AG08396 (cell line): ENCODE measurements around the gene RPS6KA5.
A peak's percentile ranks its signal among the peaks of the same experiment; 100 is the strongest.
"Not testable (repeated sequence)": the region's sequence is repeated elsewhere in the genome, so short reads cannot be mapped to it uniquely, and the experiment has no call there.

Experiments used
- DNase-seq: peaks from one replicate; pipeline ENCODE4 v3.0.0; 2012; ENCODE audit warnings: low spot score, mixed read lengths

Gene RPS6KA5

DNA sequence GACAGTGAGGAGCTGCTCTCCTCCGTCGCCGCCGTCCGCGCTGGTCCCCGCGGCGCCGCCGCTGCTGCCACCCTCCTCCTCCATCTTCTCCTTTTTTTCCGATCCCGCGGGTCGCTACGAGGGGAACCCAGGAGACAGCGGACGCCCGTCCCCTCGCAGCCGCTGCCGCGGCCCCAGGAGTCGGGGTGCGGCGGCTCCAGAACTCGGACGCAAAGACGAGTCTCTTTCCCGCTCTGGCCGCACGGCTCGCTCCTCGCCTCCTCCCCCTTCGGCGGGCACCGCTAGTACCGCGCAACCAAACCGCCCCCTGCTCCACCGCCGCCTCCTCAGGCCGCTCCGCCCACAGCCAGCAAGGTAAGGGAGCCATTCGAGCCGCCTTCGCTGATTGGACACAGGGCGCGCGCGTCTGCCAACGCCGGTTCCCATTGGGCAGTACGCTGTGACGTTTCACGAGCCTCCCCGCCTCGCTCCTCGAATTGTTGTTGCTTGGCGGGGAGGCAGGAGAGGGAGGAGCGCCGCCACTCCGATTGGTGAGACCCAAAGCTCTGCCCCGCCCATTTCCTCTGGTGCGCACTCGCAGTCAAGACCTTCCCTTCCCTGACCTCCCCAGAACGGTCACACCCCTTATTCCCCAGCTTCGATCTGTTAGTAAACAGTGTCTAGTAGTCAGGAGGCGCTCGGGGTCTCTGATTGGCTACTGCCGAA lies at the start of gene RPS6KA5:
Gene RPS6KA5, minus strand, starts transcription at position 291 of the 705 bp plus-strand sequence. Its CDS starts 207 bp downstream, at position 84.
- DNase-seq: peak; percentile 97

DNA sequence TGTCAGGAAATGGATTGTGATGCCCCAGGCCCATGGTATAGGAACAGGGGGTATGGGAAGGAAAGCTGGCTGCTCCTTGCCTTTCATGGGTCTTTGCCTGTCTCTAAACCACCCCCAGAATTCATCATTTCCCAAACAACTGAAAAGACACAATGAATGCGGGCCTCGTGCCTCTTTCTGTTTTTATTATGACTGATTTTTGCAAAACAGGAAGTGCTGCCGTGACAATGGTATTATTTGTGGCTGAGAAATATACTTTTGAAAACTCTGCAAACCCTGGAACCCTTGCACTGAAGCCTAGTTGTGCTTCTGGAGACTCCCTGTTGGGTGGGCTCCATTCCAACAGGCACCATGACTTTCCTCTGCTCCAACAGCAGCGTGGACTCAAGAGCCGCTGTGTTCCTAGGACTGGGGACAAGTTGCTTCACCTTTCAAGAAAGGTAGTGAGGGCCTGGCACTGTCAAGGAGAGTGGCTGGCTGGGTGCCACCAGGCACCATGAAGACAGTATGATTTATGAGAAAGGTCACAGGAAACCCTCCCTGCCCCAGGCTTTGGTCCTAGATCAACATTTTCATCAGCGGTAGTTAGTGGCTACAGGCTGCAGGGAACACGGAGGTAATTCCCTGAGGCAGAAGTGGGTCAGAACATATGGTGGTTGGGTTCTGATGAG lies 48.6 kb upstream of the RPS6KA5 start:
- DNase-seq: no peak

DNA sequence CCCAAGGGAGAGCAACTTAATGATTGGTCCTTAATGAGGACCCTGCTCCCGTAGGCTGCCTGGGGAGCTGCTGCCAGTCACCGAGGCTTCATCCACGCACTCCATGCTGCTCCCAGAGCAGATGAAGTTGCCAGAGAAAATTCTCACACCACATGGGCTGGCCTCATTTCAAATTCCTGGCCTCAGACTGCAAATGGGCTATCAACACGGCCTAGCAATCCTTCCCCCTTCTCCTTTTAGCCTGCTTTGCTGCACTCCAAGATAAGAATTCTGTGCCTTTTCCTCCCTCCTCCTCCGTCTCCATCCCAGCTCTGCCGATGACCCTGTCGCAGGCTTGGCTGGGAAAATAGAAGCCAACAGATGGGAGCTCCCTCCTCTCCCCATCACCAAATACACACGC lies 42.7 kb upstream of the RPS6KA5 start:
- no peak for DNase-seq

DNA sequence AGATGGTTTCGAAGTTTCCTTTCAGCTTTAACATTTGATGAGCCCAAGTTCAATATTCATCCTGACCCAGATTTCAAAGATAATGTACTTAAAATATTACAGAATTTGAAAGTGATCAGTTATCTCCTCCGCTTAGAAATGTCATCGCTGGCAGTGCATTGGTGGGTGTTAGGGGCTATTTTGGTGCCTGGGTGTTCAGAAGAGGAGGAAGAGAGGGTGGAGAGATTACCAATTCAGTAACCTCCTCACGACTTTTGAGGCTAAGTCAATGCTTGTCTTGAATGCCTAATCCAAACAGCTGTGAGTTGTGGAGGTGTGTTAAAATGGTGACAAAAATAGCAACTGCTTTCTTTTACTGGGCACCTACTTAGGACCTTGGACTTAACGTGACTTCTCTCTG lies 39.7 kb upstream of the RPS6KA5 start:
- no peak for DNase-seq

DNA sequence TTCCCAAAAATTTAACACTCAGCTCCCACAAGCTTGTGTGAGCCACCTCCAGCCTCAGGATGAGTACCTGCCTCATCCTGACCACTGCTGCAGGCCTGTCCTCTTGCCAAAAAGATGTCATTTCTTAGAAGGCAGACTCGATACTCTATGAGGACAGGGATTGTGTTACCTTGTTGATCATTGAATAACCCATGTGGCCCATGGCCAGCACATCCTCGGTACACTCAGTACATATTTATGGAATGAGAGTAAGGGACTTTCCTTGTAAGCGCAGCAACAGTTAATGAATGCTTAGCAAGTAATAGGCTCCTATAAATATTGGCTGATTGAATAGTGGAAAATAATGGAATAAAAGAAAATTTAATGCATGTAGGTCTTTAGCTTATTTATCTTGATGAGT lies 38.1 kb upstream of the RPS6KA5 start:
- no peak for DNase-seq

DNA sequence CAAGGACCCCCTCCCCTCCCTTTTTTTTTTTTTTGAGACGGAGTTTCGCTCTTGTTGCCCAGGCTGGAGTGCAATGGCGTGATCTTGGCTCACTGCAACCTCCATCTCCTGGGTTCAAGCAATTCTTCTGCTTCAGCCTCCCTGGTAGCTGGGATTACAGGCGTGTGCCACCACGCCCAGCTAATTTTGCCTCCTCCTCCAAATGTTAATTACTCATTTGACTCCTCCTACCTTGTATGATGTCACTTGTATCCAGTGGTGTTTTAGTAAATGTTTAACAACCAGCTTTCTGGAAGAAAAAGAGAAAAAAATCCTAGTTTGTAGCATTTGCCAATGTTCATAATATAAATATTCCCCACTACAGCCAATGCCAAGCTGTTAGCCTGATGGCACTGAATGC lies 37.2 kb upstream of the RPS6KA5 start:
- DNase-seq: not testable (repeated sequence)

DNA sequence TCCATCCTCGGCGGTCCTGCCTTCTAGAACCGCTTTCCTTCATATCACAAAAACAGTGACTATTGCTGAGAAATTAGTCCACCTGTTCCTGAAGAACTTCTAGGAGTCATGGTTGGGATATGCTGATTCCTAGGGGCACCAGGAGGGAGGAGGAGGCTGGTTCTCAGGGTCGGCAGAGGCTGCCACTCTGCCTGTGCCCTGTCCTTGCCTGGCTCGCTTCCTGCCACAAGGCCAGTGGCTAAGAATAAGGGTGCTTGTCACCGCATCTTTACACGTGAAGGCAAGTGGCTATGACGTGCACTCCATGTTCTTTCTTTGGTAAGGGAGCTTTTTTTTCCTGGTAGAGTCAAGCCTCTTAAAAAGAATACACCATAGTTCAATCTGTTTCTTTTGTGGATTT lies 34.7 kb upstream of the RPS6KA5 start:
- no peak for DNase-seq

DNA sequence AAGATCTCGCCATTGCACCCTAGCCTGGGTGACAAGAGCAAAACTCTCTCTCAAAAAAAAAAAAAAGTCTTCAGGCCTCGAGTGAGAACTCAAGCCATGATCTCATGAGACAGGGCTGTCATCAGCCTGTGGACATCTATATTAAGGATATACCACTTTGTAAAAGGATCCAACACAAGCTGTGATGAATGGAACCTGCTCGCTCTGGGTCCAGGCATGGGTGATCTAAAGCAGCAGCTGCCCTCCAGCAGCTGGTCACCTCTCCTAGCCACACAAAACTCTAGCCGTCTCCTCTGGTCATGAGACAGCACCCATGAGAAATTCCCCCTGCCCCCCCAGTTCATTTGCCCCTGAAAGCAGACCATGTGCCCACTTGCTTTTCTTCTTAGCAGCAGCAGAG lies 34.3 kb upstream of the RPS6KA5 start:
- no peak for DNase-seq

DNA sequence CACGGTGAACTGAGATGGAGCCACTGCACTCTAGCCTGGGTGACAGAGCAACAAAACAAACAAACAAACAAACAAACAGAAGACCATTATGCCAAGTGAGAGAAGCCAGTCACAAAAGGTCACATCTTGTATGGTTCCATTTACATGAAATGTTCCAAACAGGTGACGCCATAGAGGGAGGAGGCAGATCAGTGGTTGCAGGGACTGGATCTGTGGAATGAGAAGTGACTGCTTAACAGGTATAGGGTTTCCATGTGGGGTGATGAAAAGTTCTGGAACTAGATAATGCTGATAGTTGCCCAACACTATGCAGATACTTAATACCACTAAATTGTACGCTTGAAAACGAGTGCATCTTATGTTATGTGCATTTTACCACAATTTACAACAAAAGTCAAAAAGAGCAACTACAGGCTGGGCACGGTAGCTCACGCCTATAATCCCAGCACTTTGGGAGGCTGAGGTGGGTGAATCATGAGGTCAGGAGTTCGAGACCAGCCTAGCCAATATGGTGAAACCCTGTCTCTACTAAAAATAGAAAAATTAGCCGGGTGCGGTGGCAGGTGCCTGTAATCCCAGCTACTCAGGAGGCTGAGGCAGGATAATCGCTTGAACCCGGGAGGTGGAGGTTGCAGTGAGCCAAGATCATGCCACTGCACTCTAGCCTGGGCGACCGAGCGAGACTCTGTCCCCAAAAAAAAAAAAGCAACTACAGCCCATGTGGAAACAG lies 33.5 kb upstream of the RPS6KA5 start:
- DNase-seq: not testable (repeated sequence)

DNA sequence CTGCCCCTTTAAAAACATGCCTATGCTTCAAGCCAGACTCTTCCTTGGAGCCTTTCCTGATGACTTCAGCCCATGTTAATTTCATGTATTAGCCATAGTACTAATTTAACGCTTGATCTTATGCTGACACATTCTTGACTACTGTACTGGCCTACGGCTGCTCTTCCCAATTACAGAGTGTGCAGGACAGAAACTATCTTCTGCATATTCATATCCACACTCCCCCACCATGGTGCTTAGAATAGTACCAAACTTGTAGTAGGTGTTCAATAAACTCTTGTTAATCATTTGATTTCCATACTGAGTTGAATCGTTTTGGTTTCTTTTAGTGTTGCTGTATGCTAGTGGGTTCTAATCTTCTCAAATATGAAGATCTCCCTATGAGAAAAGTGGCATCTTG lies 31.6 kb upstream of the RPS6KA5 start:
- DNase-seq: no peak

DNA sequence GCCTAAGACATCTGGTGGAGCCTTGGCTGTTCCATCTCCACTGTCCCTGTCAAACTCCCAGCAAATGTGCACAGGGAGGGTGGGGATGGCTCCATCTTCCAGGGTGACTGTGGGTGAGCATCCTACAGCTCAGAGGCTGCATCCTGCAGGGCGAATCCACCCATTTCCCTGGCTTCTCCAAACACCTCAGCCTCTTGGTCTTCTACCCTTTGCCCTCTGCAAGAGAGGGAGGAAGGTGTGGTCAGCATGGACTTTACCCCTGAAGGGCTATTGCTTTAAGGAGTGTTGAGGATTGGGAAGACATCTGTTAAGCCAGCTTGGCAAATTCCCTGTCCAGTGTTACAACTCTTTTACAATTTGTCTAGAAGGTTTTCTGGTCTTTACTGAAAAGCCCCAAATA lies 30.3 kb upstream of the RPS6KA5 start:
- no peak for DNase-seq

DNA sequence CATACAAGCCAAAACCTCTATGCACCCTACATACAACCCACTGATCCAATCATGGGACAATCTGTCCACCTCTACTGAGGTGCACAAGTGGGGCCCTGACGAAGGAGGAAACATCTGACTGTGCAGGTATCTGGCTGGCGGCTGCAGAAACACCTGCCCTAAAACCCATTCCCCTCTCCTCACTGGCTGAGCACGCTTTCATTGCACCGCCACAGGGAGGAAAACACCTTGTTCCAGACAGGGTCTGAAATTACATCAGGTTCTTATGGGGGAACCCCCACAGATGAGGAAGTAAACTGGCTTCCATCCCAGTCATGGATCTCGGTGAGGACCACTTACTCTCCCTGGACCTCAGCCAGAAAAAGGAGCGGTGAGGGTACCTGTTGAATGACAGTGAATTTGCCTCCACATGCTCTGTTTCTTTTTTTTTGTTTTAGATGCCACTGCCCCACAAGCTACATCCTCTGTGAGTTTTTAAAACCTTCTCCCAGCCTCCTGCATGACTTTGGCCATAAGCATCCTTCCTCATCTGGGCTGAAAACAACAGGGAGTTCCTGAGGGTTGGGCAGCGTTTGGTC lies 29.6 kb upstream of the RPS6KA5 start:
- DNase-seq: no peak

DNA sequence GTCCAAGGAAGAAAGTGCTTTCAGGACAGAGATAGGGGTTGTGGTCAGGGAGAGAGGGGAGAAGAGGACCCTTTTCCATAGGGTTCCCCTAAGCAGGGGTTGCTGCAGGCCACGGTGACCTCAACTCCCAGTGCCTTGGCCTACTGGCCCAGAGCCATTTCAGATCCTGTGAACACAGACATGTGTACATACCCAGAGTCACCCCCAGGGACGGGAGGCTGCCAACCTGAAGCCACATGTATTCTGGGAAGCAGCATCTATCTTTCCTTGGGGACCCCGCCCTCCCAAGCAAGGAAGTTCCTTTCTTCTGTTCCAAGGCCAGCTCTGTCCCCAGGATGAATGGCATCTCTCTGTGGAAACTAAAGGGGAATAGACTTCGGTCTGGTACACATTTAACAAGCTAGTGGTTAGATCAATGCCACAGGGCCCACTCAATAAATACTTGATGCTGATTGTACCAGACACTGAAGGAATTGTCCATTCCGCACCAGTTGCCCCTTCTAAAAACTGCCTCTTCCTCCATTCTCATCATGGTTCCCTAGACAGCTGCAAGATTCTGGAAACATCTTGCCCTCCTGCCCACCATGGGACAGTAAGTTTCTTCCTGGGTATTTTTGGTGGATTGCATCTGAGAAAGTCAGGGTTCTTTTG lies 28.3 kb upstream of the RPS6KA5 start:
- DNase-seq: no peak

DNA sequence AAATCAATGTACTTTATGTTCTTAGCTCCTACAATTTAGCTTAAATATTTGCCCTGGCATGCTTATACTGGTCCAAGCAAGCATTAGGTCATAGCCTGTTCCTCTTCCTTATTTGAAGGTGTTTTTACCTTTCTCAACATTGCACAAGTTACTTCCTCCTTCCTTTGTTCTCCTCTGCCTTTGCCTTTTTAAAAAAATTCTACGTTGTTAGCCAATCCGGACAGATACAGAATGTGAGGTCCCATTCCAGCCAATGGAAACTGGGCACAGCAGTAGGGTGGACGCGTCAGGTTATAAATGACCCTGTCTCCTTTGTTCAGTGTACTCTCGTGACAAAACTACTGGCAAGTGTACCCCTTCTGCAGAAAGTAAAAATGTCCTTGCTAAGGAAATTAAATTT lies 27.0 kb upstream of the RPS6KA5 start:
- not testable (repeated sequence) for DNase-seq

DNA sequence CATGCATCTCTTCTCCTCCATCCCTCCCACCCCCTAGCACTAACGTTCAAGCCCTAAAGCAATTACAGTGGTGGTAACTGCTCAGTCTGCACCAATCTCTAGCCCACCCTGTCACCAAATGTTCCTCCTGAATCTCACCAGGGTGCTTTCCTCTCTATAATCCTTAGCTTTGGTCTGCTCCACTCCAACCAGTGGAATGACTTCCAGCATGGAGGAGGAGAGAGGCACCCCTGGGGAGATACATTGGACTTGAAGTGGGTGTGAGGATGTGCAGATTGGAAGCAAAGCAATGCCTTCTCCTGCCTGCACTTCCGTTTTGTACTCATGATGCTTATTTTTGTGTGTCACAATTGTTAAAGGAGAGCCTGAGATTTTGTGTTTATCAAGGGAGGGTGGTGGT lies 24.1 kb upstream of the RPS6KA5 start:
- no peak for DNase-seq

DNA sequence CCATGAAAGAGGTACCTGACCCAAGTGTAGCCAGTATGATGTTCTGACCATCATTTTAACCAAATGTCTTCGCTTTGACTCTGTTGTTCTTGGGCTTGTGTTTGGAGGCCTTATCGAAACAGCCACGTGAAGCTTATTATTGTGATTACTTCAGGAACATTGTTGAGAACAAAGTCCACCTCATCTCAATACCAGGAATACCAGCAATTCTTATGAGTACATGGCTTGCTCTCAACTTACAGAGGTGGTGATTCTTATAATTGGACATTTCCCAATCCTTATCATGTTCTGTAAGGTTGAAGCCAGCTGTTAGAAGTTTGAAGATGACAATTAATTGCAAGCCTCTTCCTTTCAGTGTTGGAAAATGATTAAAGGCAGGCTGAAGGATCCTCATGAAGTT lies 21.8 kb upstream of the RPS6KA5 start:
- DNase-seq: no peak

DNA sequence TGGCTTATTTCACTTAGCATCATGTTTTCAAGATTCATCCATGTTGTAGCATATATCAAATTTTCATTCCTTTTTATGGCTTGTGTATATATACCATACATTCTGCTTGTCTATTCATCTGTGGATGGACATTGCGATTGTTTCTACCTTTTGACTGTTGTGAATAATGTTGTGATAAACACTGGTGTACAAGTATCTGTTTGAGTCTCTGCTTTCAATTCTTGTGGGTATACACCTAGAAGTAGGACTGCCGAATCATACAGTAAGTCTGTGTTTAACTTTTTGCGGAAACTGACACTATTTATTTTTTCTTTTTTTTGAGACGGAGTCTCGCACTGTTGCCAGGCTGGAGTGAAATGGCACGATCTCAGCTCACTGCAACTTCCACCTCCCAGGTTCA lies 19.6 kb upstream of the RPS6KA5 start:
- DNase-seq: no peak

DNA sequence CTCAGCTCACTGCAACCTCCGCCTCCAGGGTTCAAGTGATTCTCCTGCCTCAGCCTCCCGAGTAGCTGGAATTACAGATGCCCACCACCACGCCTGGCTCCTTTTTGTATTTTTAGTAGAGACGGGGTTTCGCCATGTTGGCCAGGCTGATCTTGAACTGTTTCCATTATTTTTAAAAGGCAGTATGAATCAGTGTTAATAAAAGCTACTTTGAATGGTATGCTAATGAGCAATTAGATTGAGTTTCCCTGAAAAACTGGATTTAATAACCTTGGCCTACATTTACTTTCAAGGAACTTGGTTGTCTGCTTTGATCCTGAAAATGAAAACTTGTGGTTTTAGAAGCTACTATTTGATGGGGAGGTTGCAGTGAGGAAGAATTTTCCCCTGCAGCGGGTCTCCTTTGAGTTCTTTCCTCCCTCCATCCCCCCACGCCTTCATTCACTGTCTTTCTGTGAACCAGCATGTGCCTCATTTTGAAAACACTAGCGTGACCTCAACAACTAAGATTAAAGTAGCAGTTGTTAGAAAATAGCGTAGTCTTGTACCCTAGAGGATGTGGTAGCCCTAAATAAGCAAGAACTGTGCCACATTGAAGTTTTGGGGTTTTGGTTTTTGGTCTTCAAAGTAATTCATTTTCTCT lies 17.8 kb upstream of the RPS6KA5 start:
- DNase-seq: no peak

DNA sequence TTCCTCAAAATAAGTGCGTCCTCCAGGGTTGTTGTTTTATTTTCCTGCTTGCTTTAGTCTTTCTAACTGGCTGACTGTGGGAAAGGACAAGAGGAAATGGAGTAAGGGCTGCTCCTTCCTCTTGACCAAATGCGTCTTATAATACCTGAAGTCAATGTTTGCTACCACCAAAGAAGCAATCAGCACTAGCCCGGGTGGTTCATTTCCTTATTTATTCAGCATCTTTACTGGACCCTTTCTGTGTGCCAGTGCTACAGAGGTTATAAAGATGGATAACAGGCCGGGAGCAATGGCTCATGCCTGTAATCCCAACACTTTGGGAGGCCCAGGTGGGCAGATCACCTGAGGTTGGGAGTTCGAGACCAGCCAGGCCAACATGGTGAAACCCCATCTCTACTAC lies 15.1 kb upstream of the RPS6KA5 start:
- no peak for DNase-seq

DNA sequence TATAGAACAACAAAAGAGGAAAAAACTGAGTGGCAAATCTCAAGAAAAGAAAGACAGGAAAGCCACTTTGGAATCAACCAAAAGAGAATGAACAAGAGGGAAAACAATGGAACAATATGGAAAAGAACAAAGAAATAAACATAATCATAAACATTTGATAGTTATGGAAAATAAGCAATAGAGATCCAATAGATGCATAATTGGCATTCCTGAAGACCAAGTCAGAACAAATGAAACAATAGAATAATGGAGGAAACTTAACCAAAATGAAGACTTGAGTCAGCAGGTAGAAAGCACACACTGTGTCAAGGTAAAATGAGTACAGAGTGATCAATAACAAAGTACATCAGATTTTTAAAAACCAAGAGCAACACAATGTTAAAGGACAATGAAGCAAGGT lies 10.1 kb upstream of the RPS6KA5 start:
- DNase-seq: no peak

DNA sequence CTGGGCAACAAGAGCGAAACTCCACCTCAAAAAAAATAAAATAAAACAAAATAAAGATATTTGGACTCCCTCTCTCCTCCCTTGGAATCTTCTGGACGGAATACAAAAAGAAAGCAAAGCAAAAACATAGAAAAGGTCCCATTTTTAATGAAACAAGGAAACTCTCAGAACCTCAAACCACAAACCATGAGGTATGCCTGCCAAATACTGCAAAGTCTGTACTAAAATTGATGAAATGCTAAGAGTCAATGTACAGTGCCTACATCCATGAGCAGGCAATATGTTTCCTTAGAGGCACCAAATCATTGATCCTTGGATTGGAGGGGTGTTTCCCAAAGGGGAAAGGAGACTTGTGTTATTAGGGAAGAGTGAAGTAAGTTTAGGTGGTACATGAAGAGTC lies 8.2 kb upstream of the RPS6KA5 start:
- DNase-seq: no peak

DNA sequence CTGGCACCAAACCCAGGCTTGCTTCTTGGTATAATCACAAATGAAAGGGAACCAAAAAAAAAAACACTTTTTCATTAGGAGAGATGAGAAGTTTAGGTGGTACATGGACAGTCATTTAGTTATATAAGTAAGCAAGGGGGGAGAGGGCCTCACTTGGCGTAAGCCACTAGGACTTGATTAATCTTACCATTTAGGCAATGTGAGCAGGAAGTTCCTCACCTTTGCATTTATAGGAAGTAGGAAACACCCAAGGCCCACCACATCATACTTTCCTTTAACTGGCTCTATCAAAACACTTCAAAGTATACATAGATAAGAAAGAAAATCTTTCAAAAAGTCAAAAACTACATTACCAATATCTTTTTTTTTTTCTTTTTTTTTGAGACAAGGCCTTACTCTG lies 6.7 kb upstream of the RPS6KA5 start:
- DNase-seq: no peak
